Stimulated activated CD4-positive, alpha-beta T cell treated with anti-CD3 and anti-CD28 coated beads, Interleukin-4, amount 100 ng/mL, for 48 hours (primary cell): ENCODE results near the gene FAM72D.
"Not testable (repeated sequence)": the region's sequence is repeated elsewhere in the genome, so short reads cannot be mapped to it uniquely, and the experiment has no call there.

Experiments used
- DNase-seq, 2 donors: peaks; one replicate each; pipeline ENCODE4 v3.0.0-alpha.2; 2020; ENCODE audit warnings: low read depth in 2 of 2

FAM72D gene

GRCh38 chr1:145095284-145096057, at the start of gene FAM72D, which contains the start of gene SRGAP2B:
Gene FAM72D, plus strand, starts transcription at chr1:145095974. Its CDS starts 874 bp downstream, at chr1:145096848.
Gene SRGAP2B, minus strand, starts transcription at chr1:145095328. Its CDS starts 2,427 bp downstream, at chr1:145092901.
- DNase-seq = not testable (repeated sequence)

- not testable (repeated sequence) for DNase-seq
Measured at GRCh38 chr1:145047553-145047952, 48.2 kb upstream of the FAM72D start.

- DNase-seq = not testable (repeated sequence)
Measured at GRCh38 chr1:145048181-145048856, 47.5 kb upstream of the FAM72D start.

- DNase-seq = not testable (repeated sequence)
Measured at GRCh38 chr1:145052019-145052776, 43.6 kb upstream of the FAM72D start.

- DNase-seq = not testable (repeated sequence)
Measured at GRCh38 chr1:145053428-145053827, 42.3 kb upstream of the FAM72D start.

GRCh38 chr1:145055217-145055760, 40.5 kb upstream of the FAM72D start:
- not testable (repeated sequence) for DNase-seq

- not testable (repeated sequence) for DNase-seq
Measured at GRCh38 chr1:145058184-145058583, 37.6 kb upstream of the FAM72D start.

GRCh38 chr1:145063285-145063684, 32.5 kb upstream of the FAM72D start:
- DNase-seq = not testable (repeated sequence)

- DNase-seq = not testable (repeated sequence)
Measured at GRCh38 chr1:145063941-145064648, 31.7 kb upstream of the FAM72D start.

GRCh38 chr1:145065194-145065826, 30.5 kb upstream of the FAM72D start:
- not testable (repeated sequence) for DNase-seq

GRCh38 chr1:145066486-145066885, 29.3 kb upstream of the FAM72D start:
- not testable (repeated sequence) for DNase-seq

GRCh38 chr1:145071569-145071968, 24.2 kb upstream of the FAM72D start:
- not testable (repeated sequence) for DNase-seq

GRCh38 chr1:145074021-145074559, 21.7 kb upstream of the FAM72D start:
- not testable (repeated sequence) for DNase-seq

GRCh38 chr1:145076877-145077276, 18.9 kb upstream of the FAM72D start:
- DNase-seq = not testable (repeated sequence)

- not testable (repeated sequence) for DNase-seq
Measured at GRCh38 chr1:145077872-145078786, 17.6 kb upstream of the FAM72D start.

GRCh38 chr1:145078787-145079370, 16.9 kb upstream of the FAM72D start:
- not testable (repeated sequence) for DNase-seq

GRCh38 chr1:145079737-145080136, 16.0 kb upstream of the FAM72D start:
- DNase-seq = not testable (repeated sequence)

GRCh38 chr1:145080193-145080592, 15.6 kb upstream of the FAM72D start:
- not testable (repeated sequence) for DNase-seq
